COR-L47 (cell line): ENCODE measurements around the gene ITPR3.
A peak's percentile ranks its signal among the peaks of the same experiment; 100 is the strongest.

Source experiments
- DNase-seq: peaks from one replicate; lab custom pipeline; 2025; lab: John Stamatoyannopoulos, UW

ITPR3 gene

DNA sequence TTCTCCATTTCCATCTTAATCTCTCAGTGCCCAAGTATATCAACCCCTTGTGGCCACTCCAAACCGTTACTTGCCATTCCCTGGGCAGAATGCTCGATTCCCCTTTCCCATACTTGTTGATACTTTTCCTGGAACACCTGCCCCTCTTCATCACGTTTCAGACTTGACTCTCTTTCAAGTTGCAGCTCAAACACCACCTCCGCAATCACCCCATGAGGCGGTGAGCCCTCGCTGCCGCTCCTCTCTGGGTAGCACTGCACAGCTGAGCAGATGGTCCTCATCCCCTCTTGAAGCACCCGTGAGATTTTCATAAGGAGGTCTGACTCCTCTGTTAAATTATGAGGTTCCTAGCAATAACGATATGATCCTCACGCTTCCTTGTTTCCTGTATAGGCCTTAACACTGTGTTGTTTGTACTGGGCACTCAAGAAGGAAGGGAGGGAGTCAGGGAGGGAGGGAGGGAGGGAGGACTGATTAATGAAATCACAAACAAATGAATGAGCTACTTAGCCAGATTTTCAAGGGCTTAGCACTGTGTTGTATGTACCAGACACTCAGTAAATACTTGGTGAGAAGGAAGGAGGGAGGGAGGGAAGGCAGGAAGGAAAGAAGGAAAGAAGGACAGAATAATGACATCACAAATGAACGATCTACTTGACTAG, 98.3 kb downstream of the ITPR3 start:
- DNase-seq = no peak

DNA sequence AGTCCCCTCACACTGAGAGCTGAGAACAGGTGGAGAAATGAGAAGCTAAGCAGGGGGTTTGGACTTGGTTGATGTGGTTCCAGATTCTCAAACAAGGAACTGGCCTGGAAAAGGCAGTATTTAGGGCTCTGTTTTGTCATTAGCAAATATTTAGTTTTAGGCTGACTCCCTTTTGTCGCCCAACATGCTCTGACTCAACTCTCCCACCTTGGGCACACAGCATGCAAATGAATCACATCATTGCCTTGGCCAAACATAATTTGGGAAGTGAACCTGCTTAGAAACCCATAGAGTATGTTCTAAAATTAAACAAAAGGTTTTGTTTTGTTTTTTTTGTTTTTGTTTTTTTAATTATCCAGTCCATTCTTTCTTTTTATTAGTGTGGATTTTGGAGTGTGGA, 99.9 kb downstream of the ITPR3 start:
- DNase-seq = peak; percentile 64

DNA sequence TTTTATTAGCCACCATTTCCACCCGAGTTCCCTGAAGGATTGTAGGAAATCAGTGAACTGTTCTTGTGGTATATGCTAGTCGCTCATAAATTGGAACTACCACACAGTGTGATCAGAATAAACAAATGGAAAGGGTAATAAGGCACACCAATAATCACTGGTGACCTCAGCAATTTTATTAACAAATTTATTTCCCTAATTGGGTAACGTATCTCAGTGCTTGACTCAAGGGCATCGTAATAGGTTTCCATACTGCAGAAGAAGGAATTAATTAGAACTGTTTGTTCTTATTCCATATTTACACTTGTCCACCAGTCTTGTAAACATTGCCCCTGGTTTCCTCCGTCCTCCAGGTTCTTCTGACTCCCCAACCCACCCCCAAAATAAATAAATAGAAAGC, 100.4 kb downstream of the ITPR3 start:
- DNase-seq = no peak

DNA sequence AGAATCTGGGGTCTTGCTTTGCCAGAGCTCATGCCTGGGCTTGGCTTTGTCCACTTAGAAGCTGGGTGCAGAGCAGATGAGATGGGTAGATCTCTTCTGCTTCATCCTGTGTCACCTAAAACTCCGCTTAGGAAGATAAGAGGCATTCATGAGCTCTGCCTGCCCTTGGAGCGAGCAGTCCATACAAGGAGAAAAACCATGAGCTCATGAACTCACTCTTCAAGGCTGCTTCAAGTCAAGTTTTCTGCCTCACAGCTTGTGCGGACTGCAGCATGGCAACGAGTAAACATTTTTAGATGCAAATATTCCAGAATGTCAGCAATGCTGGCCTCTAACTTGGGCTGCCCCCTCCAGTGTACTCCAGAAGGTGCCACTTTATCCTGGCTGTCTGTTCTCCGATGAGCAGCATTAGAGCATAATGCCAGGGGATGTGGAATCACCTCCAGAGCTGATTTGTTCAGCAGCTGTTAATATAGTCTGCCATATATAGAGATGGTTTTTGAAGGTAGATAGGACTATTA, 101.0 kb downstream of the ITPR3 start:
- no peak for DNase-seq

DNA sequence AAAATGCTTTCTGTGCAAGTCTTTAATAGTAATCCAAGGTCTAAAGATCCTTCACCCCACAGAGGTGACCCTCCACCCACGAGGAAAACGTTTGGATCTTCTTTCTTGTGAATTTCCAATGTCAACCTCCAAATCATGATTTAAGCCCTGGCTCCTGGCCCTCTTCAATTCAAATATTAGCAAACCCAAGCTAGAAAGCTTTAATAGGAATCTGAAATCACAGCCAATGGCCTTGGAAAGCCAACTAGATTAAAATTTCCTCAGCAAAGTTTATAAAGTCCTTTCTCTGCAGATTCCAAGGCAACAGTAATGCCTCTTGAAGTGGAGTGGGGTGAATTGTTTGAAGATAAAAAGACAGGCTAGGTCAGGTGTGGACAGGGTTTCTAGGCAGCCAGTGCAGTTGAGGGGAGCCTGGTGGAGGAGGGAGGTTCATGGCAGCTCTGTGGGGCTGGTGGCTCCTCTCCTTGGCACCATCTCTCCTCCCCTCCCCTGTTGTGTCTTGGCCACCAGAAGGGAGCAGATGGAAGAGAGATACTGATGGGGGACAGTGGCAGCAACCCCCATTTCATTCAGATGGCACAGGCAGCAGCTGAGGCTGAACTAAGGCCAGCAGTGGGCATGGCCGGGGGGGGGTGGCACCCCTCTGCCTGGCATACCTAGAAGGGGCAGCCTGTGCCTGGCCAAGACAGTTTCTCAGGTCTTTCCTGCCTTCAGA, 102.4 kb downstream of the ITPR3 start:
- no peak for DNase-seq

DNA sequence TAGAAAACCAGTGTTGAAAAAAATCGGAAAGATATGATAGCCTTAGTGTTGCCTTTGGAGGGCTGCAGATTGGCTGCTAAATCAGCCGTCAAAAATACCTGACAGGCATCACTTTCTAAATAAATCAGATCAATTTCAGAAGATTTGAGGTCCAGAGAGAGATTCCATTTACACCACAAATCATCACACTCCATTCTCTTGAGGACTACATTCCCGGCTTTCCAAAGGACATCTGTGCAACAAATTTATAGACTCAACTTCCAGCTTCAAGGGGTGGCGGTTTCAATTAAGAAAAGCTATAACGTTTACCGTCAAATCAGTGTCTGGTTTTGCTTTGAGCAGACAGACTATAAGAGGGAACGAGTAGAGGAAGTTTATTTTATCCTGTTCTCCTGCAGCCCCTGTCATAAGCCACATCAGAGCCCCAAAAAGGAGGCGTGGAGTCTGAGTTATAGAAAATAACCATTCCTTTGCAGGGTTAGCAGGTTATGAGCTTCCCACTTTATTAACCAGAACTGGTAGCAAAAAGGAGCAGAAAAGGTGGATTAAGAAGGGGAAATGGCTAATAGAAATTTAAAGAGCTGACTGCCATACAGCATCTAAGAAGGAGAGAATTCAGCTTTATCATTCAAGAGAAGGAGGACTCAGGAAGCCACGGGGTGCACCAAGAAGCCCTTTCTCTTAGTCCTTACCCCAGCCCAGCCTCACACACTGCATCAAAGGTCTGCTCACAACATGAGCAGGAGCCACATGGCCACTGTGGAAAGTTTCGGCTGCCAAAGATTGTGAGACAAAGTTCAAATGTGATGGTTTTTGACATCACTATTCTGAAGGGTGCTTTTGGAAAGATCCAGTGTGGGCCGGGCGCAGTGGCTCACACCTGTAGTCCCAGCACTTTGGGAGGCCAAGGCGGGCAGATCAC, 103.2 kb downstream of the ITPR3 start:
- DNase-seq = no peak

DNA sequence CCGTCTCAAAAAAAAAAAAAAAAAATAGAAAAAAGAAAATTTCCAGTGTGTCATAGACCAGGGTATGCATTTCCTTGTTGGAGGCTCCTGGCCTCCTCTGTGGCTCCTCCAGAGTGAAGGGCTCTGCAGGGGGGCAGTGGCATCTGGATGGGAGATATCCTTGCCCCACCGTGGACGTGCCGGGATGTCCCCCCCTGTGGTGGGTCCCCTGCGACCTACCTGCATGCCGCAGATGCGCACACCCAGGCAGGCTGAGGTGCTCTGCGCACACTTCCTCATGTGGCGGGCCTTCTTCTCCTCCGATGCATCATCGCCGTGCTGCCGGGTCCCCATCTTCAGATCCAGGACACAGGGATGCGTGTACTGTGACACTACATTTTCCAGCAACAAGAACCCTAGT, 104.1 kb downstream of the ITPR3 start:
- DNase-seq = no peak

DNA sequence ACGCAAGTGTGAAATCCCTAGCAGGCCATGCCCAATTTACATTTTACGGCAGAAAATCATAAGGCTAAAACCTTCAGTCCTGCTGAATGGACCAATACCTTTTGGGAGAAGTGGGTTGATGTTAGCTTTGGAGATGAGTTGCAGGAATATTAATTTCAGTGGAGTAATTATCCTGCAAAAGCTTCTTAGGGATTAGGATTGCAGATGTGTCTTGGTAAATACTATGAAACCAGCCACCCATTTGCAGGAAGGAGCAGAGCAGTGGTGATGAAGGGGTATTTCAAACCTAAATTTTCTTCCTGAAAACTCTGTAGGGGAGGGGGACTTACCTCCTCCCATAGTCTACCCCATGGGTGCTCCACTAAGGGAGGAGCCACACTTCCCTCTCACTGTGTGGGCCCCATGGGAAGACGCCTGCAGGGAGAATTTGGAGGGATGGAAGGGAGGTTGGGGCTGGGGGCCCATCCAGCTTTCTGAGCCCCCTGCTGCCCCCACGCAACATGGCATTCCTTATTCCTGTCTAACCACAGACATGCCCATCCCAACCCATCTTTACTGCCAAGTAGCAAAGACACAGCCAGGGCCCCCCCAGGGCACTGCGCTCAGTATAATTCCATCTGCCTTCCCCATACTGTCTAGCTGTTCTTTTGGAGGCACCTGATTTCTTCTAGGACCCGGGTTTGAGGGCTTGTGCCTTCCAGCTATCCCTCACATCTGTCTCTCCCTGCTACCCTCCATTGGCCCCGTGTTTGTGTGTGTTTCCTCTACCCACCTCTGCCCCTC, 105.0 kb downstream of the ITPR3 start:
- DNase-seq = no peak

DNA sequence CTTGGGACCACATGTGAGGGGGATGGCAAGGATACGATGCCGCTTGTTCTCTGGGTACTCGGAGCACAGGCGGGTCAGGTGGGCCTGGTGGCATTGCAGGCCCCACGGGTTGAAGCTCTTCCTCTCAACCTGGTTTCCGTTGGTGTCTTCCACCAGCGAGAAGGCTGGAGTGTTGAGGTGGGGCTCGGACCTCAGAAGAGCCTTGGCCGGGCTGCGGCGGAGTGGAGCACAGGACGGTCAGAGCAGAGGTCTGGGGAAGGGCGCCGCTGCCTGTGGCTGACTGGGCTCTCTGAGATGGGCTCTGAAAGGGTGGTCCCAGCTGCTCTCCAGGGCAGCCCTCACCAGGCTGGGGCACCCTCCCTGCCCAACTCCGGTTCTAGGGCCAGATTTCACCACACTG, 105.6 kb downstream of the ITPR3 start:
- DNase-seq = no peak

DNA sequence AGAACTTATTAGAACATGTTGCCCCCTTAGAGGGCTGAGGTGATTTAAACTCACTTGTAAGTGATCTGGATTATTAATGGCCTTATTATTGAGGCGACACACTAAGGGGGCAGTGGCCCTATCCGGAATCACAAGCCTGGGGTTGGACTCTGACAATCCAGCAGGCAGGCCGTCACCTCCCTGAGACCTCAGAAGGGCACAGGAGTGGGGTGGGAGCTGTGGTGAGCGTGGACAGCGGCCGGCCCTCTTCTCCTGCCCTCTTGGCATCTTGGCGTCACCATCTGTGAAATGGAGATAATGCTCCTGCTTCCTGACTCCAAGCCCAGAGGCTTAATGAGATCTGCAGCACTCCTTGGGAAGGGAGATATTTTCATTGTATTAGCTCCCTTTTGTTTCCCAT, 106.0 kb downstream of the ITPR3 start:
- no peak for DNase-seq

DNA sequence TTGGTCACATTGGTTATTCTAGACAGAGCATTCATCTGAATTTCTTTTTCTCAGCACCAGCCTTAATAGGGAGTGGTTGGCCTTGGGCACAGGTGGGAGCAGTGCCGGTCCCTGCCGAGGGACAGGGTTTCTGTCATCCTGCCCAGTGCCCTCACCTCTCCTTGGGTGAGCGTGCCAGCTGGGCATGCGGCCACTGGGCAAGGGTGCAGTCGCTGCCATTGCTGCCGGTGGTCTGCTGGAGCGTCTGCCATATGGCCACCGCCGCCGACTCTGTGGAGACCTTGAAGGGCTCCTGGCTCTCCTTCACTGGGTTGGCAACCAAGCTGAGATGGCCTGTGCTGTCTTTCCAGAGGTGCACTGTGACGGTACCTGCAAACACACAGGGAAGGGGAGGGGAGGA, 106.8 kb downstream of the ITPR3 start:
- DNase-seq = no peak

DNA sequence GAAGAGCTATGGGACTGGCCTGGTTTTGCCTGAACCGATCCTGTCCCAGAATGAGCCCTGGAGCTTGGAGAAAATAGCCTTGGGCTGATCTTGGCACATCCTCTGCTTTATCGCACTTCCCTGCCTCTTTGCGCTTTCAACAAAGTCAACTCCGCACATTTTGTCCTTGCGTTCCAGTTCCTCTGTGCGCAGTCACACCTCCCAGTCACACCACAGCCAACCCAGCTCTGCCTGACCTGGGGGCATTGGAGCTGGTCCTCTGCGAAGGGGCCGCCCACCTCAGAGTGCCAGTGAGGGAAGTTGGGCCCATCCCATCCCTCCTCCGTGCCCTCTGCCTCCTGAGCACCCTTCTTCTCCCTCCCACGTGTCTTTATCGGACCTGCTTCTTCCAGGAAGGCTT, 107.3 kb downstream of the ITPR3 start:
- DNase-seq = no peak

DNA sequence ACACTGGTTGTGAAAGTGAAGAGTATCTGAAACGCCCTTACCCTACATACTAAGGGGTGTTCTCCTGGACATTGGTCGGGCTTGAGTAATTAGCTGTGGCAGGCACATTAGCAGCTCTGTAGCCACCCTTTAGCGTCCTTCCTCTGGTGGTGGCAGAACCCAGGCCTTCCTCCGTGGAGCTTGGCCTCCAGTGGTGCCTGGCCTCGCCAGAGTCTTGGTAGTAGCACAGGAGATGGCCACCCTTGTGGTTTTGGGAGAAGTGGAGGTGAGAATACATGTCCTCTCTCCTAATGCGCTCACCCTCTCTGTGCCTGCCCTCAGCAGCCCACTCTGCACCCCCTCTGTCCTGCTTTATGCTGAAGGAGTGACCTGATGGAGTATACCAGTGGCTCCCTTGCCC, 107.9 kb downstream of the ITPR3 start:
- no peak for DNase-seq

DNA sequence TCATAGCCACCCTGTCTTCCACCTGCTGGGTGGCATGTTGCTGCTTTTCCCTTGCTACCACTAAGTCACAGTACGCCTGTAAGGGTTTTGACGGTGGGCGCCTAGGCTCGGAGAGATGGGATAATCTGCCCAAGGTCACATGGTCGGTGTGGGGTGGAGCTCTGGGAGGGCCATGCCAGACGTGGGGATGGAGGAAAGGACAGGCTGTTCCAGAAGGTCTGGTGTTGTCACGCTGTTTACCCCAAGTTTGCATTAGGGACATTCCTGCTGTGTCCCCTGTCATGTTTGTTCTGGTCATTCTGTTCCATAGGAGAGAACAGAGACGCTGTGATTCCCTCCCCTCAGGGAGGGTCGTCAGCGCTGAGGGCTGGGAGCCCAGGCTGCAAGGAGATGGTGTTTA, 109.5 kb downstream of the ITPR3 start:
- no peak for DNase-seq

DNA sequence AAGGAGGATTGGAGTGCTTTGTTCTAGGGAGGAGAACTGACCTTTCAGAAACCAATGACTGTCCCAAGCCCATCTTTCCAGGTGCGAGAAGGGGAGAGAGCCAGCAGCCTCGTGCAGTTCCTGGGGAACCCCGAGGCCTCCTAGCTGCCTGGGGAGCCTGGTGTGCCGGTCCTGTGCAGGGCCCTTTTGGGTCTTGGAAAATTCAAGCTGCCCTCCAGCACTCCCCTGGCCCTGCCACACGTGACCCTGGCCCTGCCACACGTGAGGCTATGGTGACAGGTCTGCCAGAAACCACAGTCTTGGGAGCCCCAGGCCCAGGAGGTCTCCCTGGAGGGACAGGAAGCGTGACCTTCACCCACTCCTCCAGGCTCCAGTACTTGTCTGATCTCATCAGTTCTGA, 109.9 kb downstream of the ITPR3 start:
- no peak for DNase-seq

DNA sequence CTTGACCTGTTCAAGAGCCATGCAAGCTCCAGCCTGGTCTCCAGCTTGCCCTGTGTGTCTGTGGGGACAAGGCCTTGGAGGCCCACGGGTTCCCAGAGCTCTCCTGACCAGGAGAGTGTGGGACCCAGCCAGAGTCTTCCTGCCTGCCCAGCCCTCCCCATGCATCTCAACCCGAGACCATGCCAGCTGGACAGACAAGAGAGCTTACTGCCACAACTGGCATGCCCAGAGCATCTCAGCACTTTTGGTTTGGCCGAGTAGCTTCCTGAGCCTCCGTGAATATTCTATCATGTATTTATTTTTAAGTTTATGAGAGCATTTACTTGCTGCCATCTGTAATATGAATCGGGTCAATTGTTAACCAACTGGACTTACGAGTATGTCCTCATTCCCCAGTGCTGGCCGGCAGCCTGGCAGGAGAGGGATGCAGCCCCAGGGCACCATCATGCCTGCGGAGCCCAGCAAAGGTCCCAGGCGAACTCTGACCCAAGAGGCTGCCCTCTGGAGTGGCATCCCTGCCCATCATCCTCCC, 110.7 kb downstream of the ITPR3 start:
- DNase-seq = no peak

DNA sequence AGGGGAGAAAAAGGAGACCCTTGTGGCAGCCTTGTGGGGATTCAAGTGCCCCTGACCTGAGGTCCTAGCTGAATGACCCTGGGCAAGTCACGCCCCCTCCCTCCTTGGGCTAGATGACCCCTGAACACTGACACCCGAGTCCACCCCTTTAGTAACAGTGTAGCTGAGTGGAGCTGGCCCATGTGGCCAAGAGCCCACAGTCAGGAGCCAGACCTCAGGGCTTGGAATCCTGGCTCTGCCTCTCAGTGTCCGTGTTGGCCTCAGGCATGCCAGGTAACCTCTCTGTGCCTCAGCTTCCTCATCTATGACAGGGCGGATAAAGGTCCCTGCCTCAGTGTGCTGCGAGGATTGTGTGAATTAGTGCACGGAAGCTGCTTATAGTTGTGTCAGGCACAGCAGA, 111.3 kb downstream of the ITPR3 start:
- no peak for DNase-seq

DNA sequence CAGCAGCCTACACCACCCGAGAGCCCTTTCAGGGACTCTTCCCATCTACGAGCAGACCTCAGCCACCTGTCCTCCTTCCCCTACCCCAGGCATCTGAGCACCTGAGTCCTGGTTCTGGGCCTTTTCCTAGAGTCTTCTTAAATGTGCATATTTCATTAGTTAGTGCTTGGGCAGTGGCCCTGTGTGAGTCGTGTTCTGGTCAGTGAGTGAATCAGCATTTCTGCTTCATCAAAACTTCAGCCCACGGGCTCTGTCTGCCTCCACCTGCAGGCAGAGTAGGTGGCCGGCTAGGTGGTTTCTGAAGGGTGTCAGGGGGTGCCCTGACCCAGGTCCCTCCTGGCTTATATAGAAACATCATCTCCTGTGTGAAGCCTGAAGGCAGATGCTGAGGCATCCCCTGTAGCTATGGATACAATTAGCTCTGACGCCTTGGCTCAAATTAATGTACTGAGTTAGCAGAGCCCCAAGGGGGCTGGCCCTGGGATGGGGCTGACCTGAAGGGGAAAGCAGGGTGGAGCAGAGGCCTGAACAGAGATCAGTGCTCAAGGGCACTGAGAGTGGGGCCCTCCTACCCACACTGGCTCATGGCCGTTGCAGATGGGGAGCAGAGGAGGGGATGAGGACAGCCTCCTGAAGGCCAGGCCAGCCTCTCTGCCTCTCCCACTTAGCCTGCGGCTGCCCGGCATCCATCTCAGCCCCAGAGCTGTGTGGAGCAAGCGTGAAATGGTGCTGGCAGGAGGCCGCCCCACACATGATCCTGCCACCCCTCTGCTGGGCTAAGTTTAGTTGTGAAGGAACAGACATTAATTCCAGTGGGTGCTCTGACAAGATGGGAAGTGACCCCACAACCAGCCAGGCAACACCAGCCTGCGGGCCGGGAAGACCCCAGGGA, 111.9 kb downstream of the ITPR3 start:
- no peak for DNase-seq

DNA sequence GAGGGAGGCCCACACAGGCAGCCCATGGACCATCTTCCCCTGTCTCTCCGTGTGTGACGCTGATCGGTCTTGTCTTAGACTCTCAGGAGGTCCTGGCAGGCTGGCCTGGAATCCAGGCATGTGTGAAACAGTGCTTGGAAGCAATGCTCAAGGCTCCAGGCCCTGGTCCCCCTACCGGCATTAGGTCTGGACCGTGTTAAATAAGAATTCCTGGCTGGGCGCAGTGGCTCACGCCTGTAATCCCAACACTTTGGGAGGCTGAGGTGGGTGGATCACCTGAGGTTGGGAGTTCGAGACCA, 112.5 kb downstream of the ITPR3 start:
- no peak for DNase-seq

DNA sequence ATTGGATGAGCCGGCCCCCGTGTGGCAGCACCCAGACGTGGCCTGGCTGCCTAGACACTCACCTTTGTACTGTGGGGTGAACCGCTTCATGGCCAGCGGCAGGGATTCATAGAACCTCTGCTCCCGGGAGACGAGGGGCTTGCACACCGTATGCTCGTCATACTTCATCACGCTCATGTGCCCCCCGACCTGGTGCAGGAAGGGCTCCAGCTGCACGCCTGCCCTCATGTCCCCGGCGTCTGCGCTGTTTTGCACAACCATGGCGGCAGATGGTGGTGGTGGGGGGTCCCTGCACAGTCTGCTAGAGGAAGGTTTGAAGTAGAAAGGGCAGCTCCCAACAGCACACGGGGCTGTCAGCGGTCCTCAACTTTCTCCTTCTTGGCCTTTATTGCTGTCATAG, 114.1 kb downstream of the ITPR3 start:
- DNase-seq = no peak
